Gastrocnemius medialis (tissue), 4 donors: ENCODE results near the gene BGLAP.

ENCODE experiments used
- POLR2A ChIP-seq, 2 donors: fragments of 450-650 bp; IDR thresholded peaks; one replicate each; pipeline ENCODE4 v1.6.1; 2017; ENCODE audit warnings: antibody characterized with exemption in 2 of 2, mild to moderate bottlenecking in 2 of 2, moderate library complexity in 2 of 2
- TF ChIP-seq, protein P1 (sequence below), 5 experiments: fragments of 450-650 bp in 3 of 5; fragments of 200-600 bp in 2 of 5; sonication (generic) in 2 of 5; IDR thresholded peaks in 4 of 5; conservative IDR thresholded peaks in 1 of 5; 1 replicate in 4 of 5; 2 replicates in 1 of 5; pipeline ENCODE4 v1.5.1; 2016 to 2019; ENCODE audit warnings: antibody characterized with exemption in 5 of 5, mild to moderate bottlenecking in 3 of 5, moderate library complexity in 3 of 5

DNA sequence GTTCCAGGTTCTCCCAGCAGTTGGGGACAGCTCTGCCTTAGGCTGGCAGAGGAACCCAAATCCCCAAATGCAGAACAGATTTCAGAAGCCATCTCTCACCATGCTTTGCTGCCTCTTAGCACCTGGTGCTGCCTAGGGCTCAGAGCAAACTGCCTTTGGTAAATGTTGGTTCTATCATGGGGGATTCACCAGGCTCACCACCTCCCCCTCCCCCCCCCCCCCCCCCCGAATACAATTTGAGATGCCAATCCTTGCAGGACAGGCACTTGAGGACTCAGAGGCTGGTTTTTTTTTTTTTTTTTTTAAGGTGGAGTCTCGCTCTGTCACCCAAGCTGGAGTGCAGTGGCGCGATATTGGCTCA lies 6.3 kb downstream of the BGLAP start:
- TF ChIP-seq, protein P1, sequence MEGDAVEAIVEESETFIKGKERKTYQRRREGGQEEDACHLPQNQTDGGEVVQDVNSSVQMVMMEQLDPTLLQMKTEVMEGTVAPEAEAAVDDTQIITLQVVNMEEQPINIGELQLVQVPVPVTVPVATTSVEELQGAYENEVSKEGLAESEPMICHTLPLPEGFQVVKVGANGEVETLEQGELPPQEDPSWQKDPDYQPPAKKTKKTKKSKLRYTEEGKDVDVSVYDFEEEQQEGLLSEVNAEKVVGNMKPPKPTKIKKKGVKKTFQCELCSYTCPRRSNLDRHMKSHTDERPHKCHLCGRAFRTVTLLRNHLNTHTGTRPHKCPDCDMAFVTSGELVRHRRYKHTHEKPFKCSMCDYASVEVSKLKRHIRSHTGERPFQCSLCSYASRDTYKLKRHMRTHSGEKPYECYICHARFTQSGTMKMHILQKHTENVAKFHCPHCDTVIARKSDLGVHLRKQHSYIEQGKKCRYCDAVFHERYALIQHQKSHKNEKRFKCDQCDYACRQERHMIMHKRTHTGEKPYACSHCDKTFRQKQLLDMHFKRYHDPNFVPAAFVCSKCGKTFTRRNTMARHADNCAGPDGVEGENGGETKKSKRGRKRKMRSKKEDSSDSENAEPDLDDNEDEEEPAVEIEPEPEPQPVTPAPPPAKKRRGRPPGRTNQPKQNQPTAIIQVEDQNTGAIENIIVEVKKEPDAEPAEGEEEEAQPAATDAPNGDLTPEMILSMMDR (IDR thresholded peaks at IDR 0.05 in 4 of 5, conservative IDR thresholded peaks at IDR 0.05 in 1 of 5), result no peak
- no peak for TF ChIP-seq POLR2A (IDR thresholded peaks at IDR 0.05)
